Endothelial cell (in vitro differentiated cells): Measurements from ENCODE around the gene PRDM12. TPM values are rescaled to one million over a fixed set of nuclear protein-coding genes. Genes with fewer than 3 reads are reported as not detected.

Source experiments
- DNase-seq: peaks from one replicate; pipeline ENCODE4 v3.0.0; 2021; ENCODE audit warnings: low spot score
- H3K27ac Mint-ChIP-seq: one replicate; pipeline ENCODE4 v1.8.0; 2021; ENCODE audit warnings: mixed read lengths, inconsistent platforms; ENCODE audit not compliant: unreplicated experiment
- H3K27me3 Mint-ChIP-seq: one replicate; pipeline ENCODE4 v1.8.0; 2021; ENCODE audit warnings: mild to moderate bottlenecking, moderate library complexity, mixed read lengths, inconsistent platforms; ENCODE audit not compliant: unreplicated experiment
- H3K36me3 Mint-ChIP-seq: one replicate; pipeline ENCODE4 v1.8.0; 2021; ENCODE audit warnings: mild to moderate bottlenecking, low read depth, mixed read lengths, inconsistent platforms; ENCODE audit not compliant: unreplicated experiment
- H3K4me1 Mint-ChIP-seq: one replicate; pipeline ENCODE4 v1.8.0; 2021; ENCODE audit warnings: mild to moderate bottlenecking, mixed read lengths, inconsistent platforms; ENCODE audit not compliant: unreplicated experiment
- H3K4me3 Mint-ChIP-seq: one replicate; pipeline ENCODE4 v1.8.0; 2021; ENCODE audit warnings: mild to moderate bottlenecking, mixed read lengths, inconsistent platforms; ENCODE audit not compliant: unreplicated experiment
- H3K9me3 Mint-ChIP-seq: one replicate; pipeline ENCODE4 v1.8.0; 2021; ENCODE audit warnings: mixed read lengths, inconsistent platforms; ENCODE audit not compliant: unreplicated experiment
- total RNA-seq: library from RNA; stranded (reverse); fragmentation: NEBNext Ultra II Directional; extraction: Animal tissue kit (Norgen Biotek cat#: 25700); gene quantifications from one replicate; pipeline ENCODE4 v1.2.1, GENCODE V29; 2021; ENCODE audit not compliant: unreplicated experiment
- TF ChIP-seq, protein P1 (sequence below): fragments of 200-600 bp; sonication (generic); IDR thresholded peaks from one replicate; pipeline ENCODE4 v1.5.0; 2021; ENCODE audit warnings: antibody characterized with exemption; ENCODE audit not compliant: unreplicated experiment

Gene PRDM12
- total RNA-seq, 1 donor from 2014 or later: not detected

DNA sequence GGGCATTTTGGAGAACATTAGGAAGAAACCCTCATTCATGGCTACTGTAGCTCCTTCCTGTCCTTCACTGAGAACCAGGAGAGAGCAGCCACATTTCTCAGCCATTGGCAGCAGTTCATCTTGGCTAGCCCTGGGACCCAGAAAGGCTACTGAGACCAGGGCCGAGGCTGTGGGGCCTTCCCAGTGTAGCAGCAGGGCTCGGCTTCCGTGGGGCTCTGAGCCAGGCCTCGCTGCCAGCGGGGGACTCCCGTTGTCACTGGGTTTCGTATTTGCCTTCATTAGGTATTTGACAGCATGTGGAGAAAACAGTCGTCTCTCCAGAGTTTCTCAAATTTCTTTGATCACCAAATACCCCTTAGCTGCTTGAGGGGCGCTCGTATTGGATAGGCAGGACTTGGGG, 37.3 kb upstream of the PRDM12 start:
- H3K4me1 Mint-ChIP-seq: no peaks in the 10 kb centered on the region

DNA sequence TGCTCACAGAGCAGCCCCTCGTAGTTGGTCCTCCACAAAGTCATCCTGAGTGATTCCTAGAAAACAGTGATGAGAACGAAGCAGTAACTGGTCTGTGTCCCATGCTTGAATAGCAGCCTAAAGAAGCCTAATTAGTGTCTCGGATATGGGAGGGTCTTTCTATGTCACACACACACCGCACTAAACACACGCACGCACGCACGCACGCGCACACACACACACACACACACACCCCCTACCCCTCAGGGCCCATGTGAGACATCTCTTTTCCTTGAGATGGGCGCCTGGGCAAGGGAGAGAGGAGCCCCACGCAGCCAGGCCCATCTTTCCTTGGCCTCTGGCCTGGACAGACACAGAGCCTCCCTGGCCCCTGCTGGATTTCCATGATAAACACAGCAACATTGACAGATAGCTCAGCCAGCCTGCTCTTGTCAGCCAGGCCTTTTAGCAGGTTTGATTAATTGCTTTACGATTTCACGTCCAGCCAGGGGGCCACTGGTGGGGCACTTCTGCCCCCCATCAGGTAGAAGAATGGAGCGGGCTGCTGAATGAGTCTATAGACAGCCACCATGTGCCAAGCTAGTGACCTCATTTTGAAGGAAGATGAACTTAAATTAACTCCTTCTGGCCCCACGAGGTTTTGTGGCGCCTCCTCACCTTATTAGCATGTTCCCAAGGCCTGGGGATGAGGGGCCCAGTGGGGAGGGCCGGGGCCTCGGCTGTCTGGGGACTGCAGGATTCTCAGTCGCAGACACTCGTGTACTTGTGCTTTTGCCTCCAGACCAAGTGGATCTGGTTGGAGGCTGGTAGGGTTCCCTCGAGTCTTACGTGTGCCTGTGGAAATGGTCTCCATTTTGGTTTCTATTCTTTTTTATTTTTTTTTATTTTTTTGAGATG, 36.2 kb upstream of the PRDM12 start:
- no peaks in the 10 kb centered on the region for H3K9me3 Mint-ChIP-seq
- no peaks in the 10 kb centered on the region for H3K4me1 Mint-ChIP-seq
- no peak overlapping the region for H3K4me3 Mint-ChIP-seq
- TF ChIP-seq, protein P1, sequence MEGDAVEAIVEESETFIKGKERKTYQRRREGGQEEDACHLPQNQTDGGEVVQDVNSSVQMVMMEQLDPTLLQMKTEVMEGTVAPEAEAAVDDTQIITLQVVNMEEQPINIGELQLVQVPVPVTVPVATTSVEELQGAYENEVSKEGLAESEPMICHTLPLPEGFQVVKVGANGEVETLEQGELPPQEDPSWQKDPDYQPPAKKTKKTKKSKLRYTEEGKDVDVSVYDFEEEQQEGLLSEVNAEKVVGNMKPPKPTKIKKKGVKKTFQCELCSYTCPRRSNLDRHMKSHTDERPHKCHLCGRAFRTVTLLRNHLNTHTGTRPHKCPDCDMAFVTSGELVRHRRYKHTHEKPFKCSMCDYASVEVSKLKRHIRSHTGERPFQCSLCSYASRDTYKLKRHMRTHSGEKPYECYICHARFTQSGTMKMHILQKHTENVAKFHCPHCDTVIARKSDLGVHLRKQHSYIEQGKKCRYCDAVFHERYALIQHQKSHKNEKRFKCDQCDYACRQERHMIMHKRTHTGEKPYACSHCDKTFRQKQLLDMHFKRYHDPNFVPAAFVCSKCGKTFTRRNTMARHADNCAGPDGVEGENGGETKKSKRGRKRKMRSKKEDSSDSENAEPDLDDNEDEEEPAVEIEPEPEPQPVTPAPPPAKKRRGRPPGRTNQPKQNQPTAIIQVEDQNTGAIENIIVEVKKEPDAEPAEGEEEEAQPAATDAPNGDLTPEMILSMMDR: no peak
- no peak overlapping the region for H3K27ac Mint-ChIP-seq
- DNase-seq: no peak
- peaks cover 2% of the 10 kb centered on the region for H3K27me3 Mint-ChIP-seq
- H3K36me3 Mint-ChIP-seq: peaks cover 50% of the 10 kb centered on the region

More for the DNA sequence above, 37.3 kb upstream of the PRDM12 start:
- Mint-ChIP-seq H3K27ac (no peak overlapping the region), H3K9me3 (no peaks in the 10 kb centered on the region), H3K4me3 (no peak overlapping the region), H3K36me3 (peaks cover 47% of the 10 kb centered on the region), H3K27me3 (peaks cover 2% of the 10 kb centered on the region)
- DNase-seq: no peak
- TF ChIP-seq, protein P1: no peak

DNA sequence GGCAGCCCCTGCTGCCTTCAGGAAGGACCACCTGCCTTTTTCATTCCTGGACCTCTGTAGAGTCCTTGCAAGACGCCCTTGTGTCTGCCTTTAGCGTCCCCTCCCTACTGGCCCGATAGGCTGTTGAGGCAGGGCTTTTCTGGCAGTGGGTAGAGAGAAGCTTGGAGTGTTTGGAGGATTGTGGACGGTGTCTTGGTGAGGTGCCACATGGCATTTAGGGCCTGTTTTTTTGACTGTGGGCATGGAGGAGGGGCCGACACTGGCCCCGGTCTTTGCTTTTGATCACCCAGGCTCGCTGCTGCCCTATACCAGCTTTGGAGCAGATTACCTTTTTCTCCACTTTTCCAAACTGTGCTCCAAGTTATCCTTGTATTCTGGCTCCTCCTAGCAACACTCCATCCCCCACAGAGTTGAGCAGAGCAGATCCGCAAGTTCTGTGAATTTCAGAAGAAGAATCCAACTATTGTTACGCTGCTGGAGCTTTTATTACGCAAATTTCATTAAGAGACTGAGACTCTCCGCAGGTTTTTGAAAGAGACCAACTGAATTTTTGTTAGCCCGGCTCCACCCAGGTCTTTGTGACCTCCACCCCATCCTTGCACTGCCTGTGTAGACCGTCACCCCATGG, 34.8 kb upstream of the PRDM12 start:
- Mint-ChIP-seq H3K27ac (no peak overlapping the region), H3K36me3 (peaks cover 46% of the 10 kb centered on the region), H3K9me3 (no peaks in the 10 kb centered on the region), H3K4me3 (peak overlapping the region; percentile 37), H3K4me1 (no peaks in the 10 kb centered on the region), H3K27me3 (peaks cover 2% of the 10 kb centered on the region)
- TF ChIP-seq, protein P1: no peak
- no peak for DNase-seq

DNA sequence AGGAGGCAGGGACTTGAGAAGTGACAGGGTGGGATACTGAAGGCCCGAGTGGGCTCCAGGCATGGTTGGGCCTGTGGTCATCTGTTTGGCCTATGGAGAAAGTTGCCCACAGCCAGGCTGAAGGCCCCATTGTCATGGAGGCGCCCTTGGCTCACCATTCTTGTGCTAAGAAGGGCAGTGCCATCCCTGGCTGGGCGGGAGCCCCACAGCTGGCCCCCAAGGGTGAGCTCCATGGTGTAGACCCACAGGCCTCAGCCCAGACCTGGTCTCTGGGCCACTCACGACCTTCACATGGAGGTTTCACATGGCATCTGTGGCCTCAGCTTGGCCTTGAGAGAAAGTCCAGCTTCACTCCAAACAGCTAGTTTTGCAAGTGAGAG, 34.3 kb upstream of the PRDM12 start:
- Mint-ChIP-seq H3K27me3 (peaks cover 2% of the 10 kb centered on the region), H3K9me3 (no peaks in the 10 kb centered on the region), H3K4me3 (no peak overlapping the region), H3K36me3 (peaks cover 50% of the 10 kb centered on the region), H3K27ac (no peak overlapping the region), H3K4me1 (no peaks in the 10 kb centered on the region)
- no peak for DNase-seq
- TF ChIP-seq, protein P1: no peak
